Ammon's horn (tissue), 1 donor: ENCODE results near the gene IL13RA2.

Experiments used
- DNase-seq: peaks from one replicate; pipeline ENCODE4 v3.0.0-alpha.2; 2016; ENCODE audit warnings: low spot score

IL13RA2 gene

GRCh38 chrX:115017455-115017854, at the start of gene IL13RA2:
TSS of gene IL13RA2 (minus strand) at chrX:115017616. CDS start at chrX:115017269, 347 bp downstream.
- peak; percentile 5 for DNase-seq

GRCh38 chrX:115065304-115065703, 47.9 kb upstream of the IL13RA2 start:
- DNase-seq, result no peak

GRCh38 chrX:115060013-115060412, 42.6 kb upstream of the IL13RA2 start:
- DNase-seq, result no peak

- DNase-seq, result no peak
These were observed 40.9 kb upstream of the IL13RA2 start for GRCh38 chrX:115058276-115058675.

GRCh38 chrX:115054876-115055275, 37.5 kb upstream of the IL13RA2 start:
- DNase-seq, result no peak

GRCh38 chrX:115053223-115053622, 35.8 kb upstream of the IL13RA2 start:
- DNase-seq, result no peak

- DNase-seq, result no peak
These were observed 30.3 kb upstream of the IL13RA2 start for GRCh38 chrX:115047715-115048114.

GRCh38 chrX:115047181-115047580, 29.8 kb upstream of the IL13RA2 start:
- DNase-seq, result no peak

GRCh38 chrX:115040417-115040816, 23.0 kb upstream of the IL13RA2 start:
- DNase-seq, result no peak

GRCh38 chrX:115038406-115038805, 21.0 kb upstream of the IL13RA2 start:
- DNase-seq, result no peak

GRCh38 chrX:115036029-115036428, 18.6 kb upstream of the IL13RA2 start:
- no peak for DNase-seq

GRCh38 chrX:115031989-115032388, 14.6 kb upstream of the IL13RA2 start:
- DNase-seq, result no peak

GRCh38 chrX:115030625-115031024, 13.2 kb upstream of the IL13RA2 start:
- no peak for DNase-seq

GRCh38 chrX:115029869-115030570, 12.6 kb upstream of the IL13RA2 start:
- no peak for DNase-seq

- no peak for DNase-seq
These were observed 12.0 kb upstream of the IL13RA2 start for GRCh38 chrX:115029440-115029839.

- no peak for DNase-seq
These were observed 6.4 kb upstream of the IL13RA2 start for GRCh38 chrX:115023811-115024210.

- DNase-seq, result no peak
These were observed 5.7 kb upstream of the IL13RA2 start for GRCh38 chrX:115023139-115023538.

GRCh38 chrX:115021121-115021520, 3.7 kb upstream of the IL13RA2 start:
- DNase-seq, result no peak

- DNase-seq, result no peak
These were observed 1.5 kb upstream of the IL13RA2 start for GRCh38 chrX:115018944-115019343.

- no peak for DNase-seq
These were observed 728 bp upstream of the IL13RA2 start for GRCh38 chrX:115018040-115018647.

- no peak for DNase-seq
These were observed 3.7 kb downstream of the IL13RA2 start for GRCh38 chrX:115013705-115014104.

- DNase-seq, result no peak
These were observed 6.0 kb downstream of the IL13RA2 start for GRCh38 chrX:115011428-115011827.

- no peak for DNase-seq
These were observed 17.5 kb downstream of the IL13RA2 start for GRCh38 chrX:114999906-115000305.

- DNase-seq, result no peak
These were observed 19.6 kb downstream of the IL13RA2 start for GRCh38 chrX:114997779-114998178.
